SK-N-SH (cell line): Measurements from ENCODE around the gene ADGRG7. TPM values are rescaled to one million over a fixed set of nuclear protein-coding genes. Genes with fewer than 3 reads are reported as not detected.
A peak's percentile ranks its signal among the peaks of the same experiment; 100 is the strongest.

Experiments
- CTCF ChIA-PET: fragments of 300-600, 350-600 bp; formaldehyde crosslinking; extraction: SDS; loops from one replicate; lab custom pipeline; 2021; lab: Yijun Ruan, JAX
- POLR2A ChIA-PET: fragments of 350-600 bp; sonication (Branson Sonifier 250); formaldehyde crosslinking; extraction: SDS; loops from one replicate; lab custom pipeline; 2020; ENCODE audit warnings: antibody characterized with exemption, inconsistent platforms; lab: Yijun Ruan, JAX
- DNase-seq: peaks from one replicate; pipeline ENCODE4 v3.0.0; 2012
- H2AFZ ChIP-seq: fragments of 200-600 bp; sonication (generic); 2 replicates; pipeline ENCODE4 v1.8.1; 2016; ENCODE audit warnings: antibody characterized with exemption, mild to moderate bottlenecking, low read depth
- H3F3A ChIP-seq: fragments of 200-600 bp; sonication (generic); replicated peaks from 2 replicates; pipeline ENCODE3; 2016; ENCODE audit warnings: antibody characterized with exemption, mild to moderate bottlenecking; ENCODE audit not compliant: insufficient read depth
- H3K27ac ChIP-seq, 2 experiments: fragments of 200-500 bp in 1 of 2; fragments of 200-600 bp in 1 of 2; sonication (Bioruptor generic) in 1 of 2; sonication (generic), shearing (Covaris generic) in 1 of 2; 2 replicates each; pipeline versions ENCODE4 v1.5.1 to v1.6.1; 2014 to 2016; ENCODE audit warnings: low read depth in 2 of 2, inconsistent platforms in 1 of 2, low read length in 1 of 2, mild to moderate bottlenecking in 1 of 2, mixed read lengths in 1 of 2
- H3K27me3 ChIP-seq: fragments of 200-600 bp; sonication (generic), shearing (Covaris generic); 2 replicates; pipeline ENCODE4 v1.6.1; 2016; ENCODE audit warnings: mixed run types; ENCODE audit not compliant: insufficient read depth
- H3K36me3 ChIP-seq, 2 experiments: fragments of 200-500 bp in 1 of 2; fragments of 200-600 bp in 1 of 2; sonication (Bioruptor generic) in 1 of 2; sonication (generic) in 1 of 2; replicated peaks in 1 of 2; 2 replicates each; pipeline versions ENCODE3 to v1.5.1; 2014 to 2016; ENCODE audit warnings: low read length in 1 of 2, mild to moderate bottlenecking in 1 of 2; ENCODE audit not compliant: insufficient read depth in 2 of 2, control insufficient read depth in 1 of 2
- H3K4me1 ChIP-seq, 2 experiments: fragments of 200-500 bp in 1 of 2; fragments of 200-600 bp in 1 of 2; sonication (Bioruptor generic) in 1 of 2; sonication (generic), shearing (Covaris generic) in 1 of 2; 2 replicates each; pipeline versions ENCODE4 v1.5.1 to v1.6.1; 2014 to 2016; ENCODE audit warnings: low read depth in 1 of 2, low read length in 1 of 2, mixed run types in 1 of 2; ENCODE audit not compliant: insufficient read depth in 2 of 2, control insufficient read depth in 1 of 2
- H3K4me2 ChIP-seq: fragments of 200-600 bp; sonication (generic), shearing (Covaris generic); 2 replicates; pipeline ENCODE4 v1.6.1; 2017; ENCODE audit warnings: mixed run types
- H3K4me3 ChIP-seq, 2 experiments: fragments of 200-500 bp in 1 of 2; fragments of 200-600 bp in 1 of 2; sonication (Bioruptor generic) in 1 of 2; sonication (generic), shearing (Covaris generic) in 1 of 2; 2 replicates each; pipeline versions ENCODE4 v1.5.1 to v1.8.1; 2014 to 2016; ENCODE audit warnings: low read depth in 2 of 2, inconsistent platforms in 1 of 2, low read length in 1 of 2, mild to moderate bottlenecking in 1 of 2, mixed read lengths in 1 of 2, moderate library complexity in 1 of 2
- H3K79me2 ChIP-seq: fragments of 200-600 bp; sonication (generic); 2 replicates; pipeline ENCODE4 v1.8.1; 2017; ENCODE audit warnings: mild to moderate bottlenecking; ENCODE audit not compliant: insufficient read depth
- H3K9ac ChIP-seq: fragments of 200-600 bp; sonication (generic); 2 replicates; pipeline ENCODE4 v1.6.1; 2017; ENCODE audit warnings: mixed run types
- H3K9me2 ChIP-seq: fragments of 200-600 bp; sonication (generic); 2 replicates; pipeline ENCODE4 v1.6.1; 2017; ENCODE audit warnings: mixed run types
- H3K9me3 ChIP-seq: fragments of 200-600 bp; sonication (generic); 2 replicates; pipeline ENCODE4 v1.6.1; 2017; ENCODE audit warnings: mixed run types, mild to moderate bottlenecking, moderate library complexity
- H4K20me1 ChIP-seq: fragments of 200-600 bp; sonication (generic); 2 replicates; pipeline ENCODE4 v1.6.1; 2017; ENCODE audit warnings: mild to moderate bottlenecking, mixed run types; ENCODE audit not compliant: insufficient read depth
- CHD2 ChIP-seq: fragments of 150-350 bp; IDR thresholded peaks from 2 replicates; pipeline ENCODE4 v1.6.1; 2018; ENCODE audit warnings: low read length; ENCODE audit not compliant: partially characterized antibody
- FOXJ3 ChIP-seq: sonication (generic); formaldehyde crosslinking; IDR thresholded peaks from 2 replicates; pipeline ENCODE4 v1.5.1; 2020; ENCODE audit warnings: mild to moderate bottlenecking, missing genetic modification reagents
- MXI1 ChIP-seq: IDR thresholded peaks from 2 replicates; pipeline ENCODE4 v1.6.1; 2012; ENCODE audit warnings: mild to moderate bottlenecking, low read depth, low read length, improper control_type of control experiment
- POLR2AphosphoS5 ChIP-seq: IDR thresholded peaks from 2 replicates; pipeline ENCODE4 v1.6.1; 2012; ENCODE audit warnings: low read depth, low read length
- RAD21 ChIP-seq: IDR thresholded peaks from 2 replicates; pipeline ENCODE4 v1.6.1; 2012; ENCODE audit warnings: mild to moderate bottlenecking, low read length
- RXRA ChIP-seq: IDR thresholded peaks from 2 replicates; pipeline ENCODE4 v1.4.0; 2012; ENCODE audit warnings: low read depth, mild to moderate bottlenecking, borderline replicate concordance
- SIN3A ChIP-seq: IDR thresholded peaks from 2 replicates; pipeline ENCODE4 v1.6.1; 2012; ENCODE audit warnings: low read depth, mild to moderate bottlenecking, low read length, moderate library complexity, borderline replicate concordance
- SMC3 ChIP-seq: IDR thresholded peaks from 2 replicates; pipeline ENCODE4 v1.6.1; 2012; ENCODE audit warnings: low read depth, low read length, improper control_type of control experiment
- TAF1 ChIP-seq: IDR thresholded peaks from 2 replicates; pipeline ENCODE4 v1.6.1; 2012; ENCODE audit warnings: low read depth, mild to moderate bottlenecking, low read length, moderate library complexity, borderline replicate concordance
- USF1 ChIP-seq: IDR thresholded peaks from 2 replicates; pipeline ENCODE4 v1.4.0; 2012; ENCODE audit warnings: low read depth, borderline replicate concordance
- WGBS: methylation state at CpG from one replicate; pipeline ENCODE4 v1.1.6; 2017; ENCODE audit warnings: low lambda C conversion rate; 5-methylcytosine and 5-hydroxymethylcytosine counted together
- polyA plus RNA-seq, 3 experiments: library from polyadenylated mRNA; depleted of rRNA; stranded (reverse); fragments of >200 nt; gene quantifications; 2 replicates each; pipeline ENCODE4 v1.2.3, GENCODE V29; 2012
- TF ChIP-seq, protein P1 (sequence below): fragments of 200-600 bp; sonication (generic); IDR thresholded peaks from 2 replicates; pipeline ENCODE4 v1.6.1; 2017; ENCODE audit warnings: antibody characterized with exemption, mild to moderate bottlenecking, moderate library complexity

Gene ADGRG7
- polyA plus RNA-seq, 1 of the 3 experiments (the other 2 are of a cell fraction) = not detected

DNA sequence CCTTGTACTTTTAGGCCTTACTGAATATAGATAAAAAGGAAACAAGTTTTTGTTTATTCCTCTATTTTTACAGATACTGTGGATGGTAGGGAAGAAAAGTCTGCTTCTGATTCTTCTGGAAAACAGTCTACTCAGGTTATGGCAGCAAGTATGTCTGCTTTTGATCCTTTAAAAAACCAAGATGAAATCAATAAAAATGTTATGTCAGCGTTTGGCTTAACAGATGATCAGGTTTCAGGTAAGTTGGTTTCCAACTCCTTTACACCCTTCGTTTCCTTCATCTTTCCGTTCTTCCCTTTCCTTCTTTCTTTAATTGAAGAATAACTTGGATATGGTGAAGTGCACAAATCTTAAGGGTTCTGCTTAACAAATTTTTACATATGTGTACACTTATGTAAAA, 123.0 kb downstream of the ADGRG7 start:
- peaks cover 81 to 88% of the 10 kb centered on the region in 2 experiments for H3K36me3 ChIP-seq
- H3K27ac ChIP-seq = no peak overlapping the region

GRCh38 chr3:100737334-100737733, 127.9 kb downstream of the ADGRG7 start:
- DNase-seq = peak; percentile 24
- TF ChIP-seq RXRA = no peak
- no peak for TF ChIP-seq POLR2AphosphoS5
- no peak for TF ChIP-seq FOXJ3 (CRISPR knock-in tag)
- TF ChIP-seq SMC3 = peak; percentile 32
- peak; percentile 70 for TF ChIP-seq RAD21
- TF ChIP-seq CHD2 = no peak
- TF ChIP-seq USF1 = no peak
- TF ChIP-seq, protein P1, sequence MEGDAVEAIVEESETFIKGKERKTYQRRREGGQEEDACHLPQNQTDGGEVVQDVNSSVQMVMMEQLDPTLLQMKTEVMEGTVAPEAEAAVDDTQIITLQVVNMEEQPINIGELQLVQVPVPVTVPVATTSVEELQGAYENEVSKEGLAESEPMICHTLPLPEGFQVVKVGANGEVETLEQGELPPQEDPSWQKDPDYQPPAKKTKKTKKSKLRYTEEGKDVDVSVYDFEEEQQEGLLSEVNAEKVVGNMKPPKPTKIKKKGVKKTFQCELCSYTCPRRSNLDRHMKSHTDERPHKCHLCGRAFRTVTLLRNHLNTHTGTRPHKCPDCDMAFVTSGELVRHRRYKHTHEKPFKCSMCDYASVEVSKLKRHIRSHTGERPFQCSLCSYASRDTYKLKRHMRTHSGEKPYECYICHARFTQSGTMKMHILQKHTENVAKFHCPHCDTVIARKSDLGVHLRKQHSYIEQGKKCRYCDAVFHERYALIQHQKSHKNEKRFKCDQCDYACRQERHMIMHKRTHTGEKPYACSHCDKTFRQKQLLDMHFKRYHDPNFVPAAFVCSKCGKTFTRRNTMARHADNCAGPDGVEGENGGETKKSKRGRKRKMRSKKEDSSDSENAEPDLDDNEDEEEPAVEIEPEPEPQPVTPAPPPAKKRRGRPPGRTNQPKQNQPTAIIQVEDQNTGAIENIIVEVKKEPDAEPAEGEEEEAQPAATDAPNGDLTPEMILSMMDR = peak; percentile 63
- TF ChIP-seq, all 33 proteins: peak for 3
- Histone ChIP-seq H3K9ac (no peak overlapping the region), H3K4me3 (no peak overlapping the region), H3K4me2 (no peak overlapping the region), H2AFZ (no peak overlapping the region), H3K36me3 (peaks cover 88 to 92% of the 10 kb centered on the region in 2 experiments), H3K27me3 (no peaks in the 10 kb centered on the region), H4K20me1 (peaks cover 14% of the 10 kb centered on the region), H3K79me2 (peaks cover 81% of the 10 kb centered on the region), H3K9me2 (no peaks in the 10 kb centered on the region), H3K27ac (no peak overlapping the region), H3K9me3 (no peaks in the 10 kb centered on the region), H3K4me1 (no peaks in the 10 kb centered on the region; a peak in 1 of 4 replicates), H3F3A (peaks cover 16% of the 10 kb centered on the region)
- ChIA-PET POLR2A (no interaction called here), CTCF (interaction anchor here (0.6 to 4.1 kb wide), 18 partner anchors 9 to 887 kb away, joined by 3 to 32 read pairs (median 3); partner anchors contain the start of gene SENP7)
- 85% methylated on average over 2 of the region's 2 CpGs for WGBS

More for the DNA sequence above, 123.0 kb downstream of the ADGRG7 start:
- WGBS = 91% methylated on average over 3 of the region's 3 CpGs
- Histone ChIP-seq H3K27me3 (no peaks in the 10 kb centered on the region), H2AFZ (no peak overlapping the region), H4K20me1 (peaks cover 32% of the 10 kb centered on the region), H3K4me2 (no peak overlapping the region), H3K9ac (no peak overlapping the region), H3K4me3 (no peak overlapping the region), H3K4me1 (peaks cover 0 to 3% of the 10 kb centered on the region in 2 experiments; a peak in 2 of 4 replicates), H3K9me2 (no peaks in the 10 kb centered on the region), H3K9me3 (no peaks in the 10 kb centered on the region), H3F3A (peaks cover 20% of the 10 kb centered on the region), H3K79me2 (peaks cover 86% of the 10 kb centered on the region)
- TF ChIP-seq MXI1 = no peak
- no peak for TF ChIP-seq TAF1
- no peak for TF ChIP-seq SIN3A
- CTCF ChIA-PET = interaction anchor here (1.1 to 1.2 kb wide), 3 partner anchors 10 to 22 kb away, joined by 3 to 4 read pairs (median 4); no protein-coding TSS in a partner anchor
- POLR2A ChIA-PET = no interaction called here
- DNase-seq = no peak
